ENCODE measurements around the gene LARGE1.
A peak's percentile ranks its signal among the peaks of the same experiment; 100 is the strongest.
"Not testable (repeated sequence)": the region's sequence is repeated elsewhere in the genome, so short reads cannot be mapped to it uniquely, and the experiment has no call there.

The LARGE1 gene

DNA sequence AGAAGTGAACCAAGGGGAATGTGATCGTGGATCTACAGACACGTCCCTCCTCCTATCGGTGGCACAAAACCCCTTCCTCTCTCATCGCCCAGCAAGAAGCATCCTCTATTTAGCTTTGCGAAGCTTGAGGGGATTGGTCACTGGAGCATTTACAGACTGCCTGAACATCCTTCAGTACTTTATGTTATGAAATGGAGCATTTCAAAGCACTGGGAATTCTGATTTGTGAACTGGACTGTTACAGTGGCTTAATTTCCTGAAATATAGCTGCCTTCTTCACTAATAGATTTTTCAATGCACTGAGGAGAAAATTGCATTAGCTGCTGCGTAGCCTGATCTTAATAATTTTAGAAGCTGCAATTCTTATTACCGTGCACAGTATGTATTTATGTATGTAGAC lies 344.5 kb downstream of the LARGE1 start:
- FAIRE-seq (peak; percentile 72), DNase-seq (ENCODE audit: insufficient read length, low spot score) (no peak)

DNA sequence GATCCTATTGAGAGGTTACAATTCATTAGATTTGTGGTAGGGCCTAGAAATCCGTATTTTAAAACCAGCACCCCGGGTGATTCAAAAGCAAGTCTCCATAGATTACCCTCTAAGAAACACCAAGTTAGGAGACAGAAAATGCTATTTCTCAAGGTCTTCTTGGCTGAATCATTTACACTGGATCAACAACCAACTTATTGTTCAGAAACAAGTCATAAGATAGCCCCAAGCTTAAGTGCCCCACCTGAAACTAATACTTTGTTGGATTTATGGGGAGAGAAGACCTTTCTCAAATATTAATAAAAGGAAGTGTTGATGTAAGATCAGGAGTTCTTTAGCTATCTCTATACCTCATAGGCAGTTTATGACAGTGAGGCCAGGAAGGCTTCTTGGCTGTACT lies 345.2 kb downstream of the LARGE1 start:
- FAIRE-seq: no peak
- no peak for DNase-seq (ENCODE audit: insufficient read length, low spot score)

- DNase-seq (ENCODE audit: insufficient read length, low spot score) (no peak), FAIRE-seq (peak; percentile 80)
These were observed 346.8 kb downstream of the LARGE1 start for GRCh38 chr22:33573479-33573878.

DNA sequence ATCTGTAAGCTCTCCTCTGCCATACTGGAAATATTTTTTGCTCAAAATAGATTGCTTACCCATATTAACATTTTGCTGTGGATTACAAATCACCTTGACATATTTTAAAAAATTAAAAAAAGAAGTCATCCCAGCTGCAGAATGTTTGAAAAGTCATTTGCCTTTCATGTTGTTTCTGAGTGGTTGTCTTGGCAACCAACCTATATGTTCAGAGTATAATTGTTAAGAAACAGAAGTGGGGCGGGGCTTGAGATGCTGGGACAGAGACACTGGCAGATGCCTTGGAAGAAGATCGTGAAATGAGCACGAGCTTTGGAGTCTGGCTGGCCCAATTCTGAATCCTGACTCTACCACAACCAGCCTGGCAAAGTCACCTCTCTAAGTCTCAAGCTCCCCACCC lies 348.2 kb downstream of the LARGE1 start:
- no peak for FAIRE-seq
- DNase-seq (ENCODE audit: insufficient read length, low spot score): no peak

DNA sequence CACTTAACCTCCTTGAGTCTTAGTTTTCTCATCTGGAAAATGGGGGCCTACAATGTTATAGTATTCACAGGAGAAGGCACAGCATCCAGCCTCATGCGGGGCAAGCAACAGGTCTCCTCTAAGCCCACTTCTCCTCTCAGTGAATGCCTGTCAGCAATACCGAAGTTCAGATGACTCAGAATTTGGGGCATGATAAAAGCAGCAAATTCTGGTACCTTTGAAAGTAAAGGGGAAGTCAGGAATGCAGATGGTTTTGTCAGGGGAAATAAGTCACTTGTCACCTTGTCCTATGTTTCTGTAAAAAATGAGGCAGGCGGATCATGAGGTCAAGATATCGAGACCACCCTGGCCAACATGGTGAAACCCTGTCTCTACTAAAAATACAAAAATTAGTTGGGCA lies 350.2 kb downstream of the LARGE1 start:
- FAIRE-seq (no peak), DNase-seq (ENCODE audit: insufficient read length, low spot score) (no peak)

GRCh38 chr22:33569559-33569958 lies 350.7 kb downstream of the LARGE1 start:
- no peak for DNase-seq (ENCODE audit: insufficient read length, low spot score)
- peak; percentile 80 for FAIRE-seq

DNA sequence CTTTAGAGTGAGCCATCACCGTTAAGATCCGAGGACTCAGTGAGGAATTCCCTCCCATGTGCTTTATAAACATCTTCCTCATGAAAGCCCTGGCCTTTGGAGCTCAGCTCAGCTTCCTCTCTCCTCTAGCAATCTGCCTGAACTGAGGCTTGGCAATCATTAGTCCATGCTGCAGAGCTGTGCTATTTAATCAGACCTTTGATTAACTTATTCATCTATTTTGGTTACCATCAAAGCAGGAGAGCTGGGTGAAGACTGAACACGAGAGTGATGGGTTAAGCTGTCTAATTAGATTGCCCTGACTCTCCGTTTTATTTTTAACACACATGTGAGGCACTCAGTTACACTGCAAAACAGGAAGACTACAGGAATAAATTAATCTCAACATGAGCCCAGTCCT lies 351.3 kb downstream of the LARGE1 start:
- FAIRE-seq (peak; percentile 51), DNase-seq (ENCODE audit: insufficient read length, low spot score) (no peak)

DNA sequence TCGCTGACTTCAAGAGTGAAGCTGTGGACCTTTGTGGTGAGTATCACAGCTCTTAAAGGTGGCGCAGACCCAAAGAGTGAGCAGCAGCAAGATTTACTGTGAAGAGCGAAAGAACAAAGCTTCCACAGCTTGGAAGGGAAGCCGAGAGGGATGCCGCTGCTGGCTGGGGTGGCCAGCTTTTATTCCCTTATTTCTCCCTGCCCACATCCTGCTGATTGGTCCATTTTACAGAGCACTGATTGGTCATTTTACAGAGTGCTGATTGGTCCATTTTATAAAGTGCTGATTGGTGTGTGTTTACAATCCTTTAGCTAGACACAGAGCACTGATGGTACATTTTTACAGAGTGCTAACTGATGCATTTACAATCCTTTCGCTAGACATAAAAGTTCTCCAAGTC lies 353.8 kb downstream of the LARGE1 start:
- DNase-seq (ENCODE audit: insufficient read length, low spot score): not testable (repeated sequence)
- peak; percentile 18 for FAIRE-seq

GRCh38 chr22:33565580-33565995 lies 354.7 kb downstream of the LARGE1 start:
- no peak for DNase-seq (ENCODE audit: insufficient read length, low spot score)

GRCh38 chr22:33564683-33565082 lies 355.6 kb downstream of the LARGE1 start:
- no peak for FAIRE-seq
- DNase-seq (ENCODE audit: insufficient read length, low spot score): no peak

More at GRCh38 chr22:33565580-33565995, 354.7 kb downstream of the LARGE1 start:
- FAIRE-seq: peak; percentile 18

DNA sequence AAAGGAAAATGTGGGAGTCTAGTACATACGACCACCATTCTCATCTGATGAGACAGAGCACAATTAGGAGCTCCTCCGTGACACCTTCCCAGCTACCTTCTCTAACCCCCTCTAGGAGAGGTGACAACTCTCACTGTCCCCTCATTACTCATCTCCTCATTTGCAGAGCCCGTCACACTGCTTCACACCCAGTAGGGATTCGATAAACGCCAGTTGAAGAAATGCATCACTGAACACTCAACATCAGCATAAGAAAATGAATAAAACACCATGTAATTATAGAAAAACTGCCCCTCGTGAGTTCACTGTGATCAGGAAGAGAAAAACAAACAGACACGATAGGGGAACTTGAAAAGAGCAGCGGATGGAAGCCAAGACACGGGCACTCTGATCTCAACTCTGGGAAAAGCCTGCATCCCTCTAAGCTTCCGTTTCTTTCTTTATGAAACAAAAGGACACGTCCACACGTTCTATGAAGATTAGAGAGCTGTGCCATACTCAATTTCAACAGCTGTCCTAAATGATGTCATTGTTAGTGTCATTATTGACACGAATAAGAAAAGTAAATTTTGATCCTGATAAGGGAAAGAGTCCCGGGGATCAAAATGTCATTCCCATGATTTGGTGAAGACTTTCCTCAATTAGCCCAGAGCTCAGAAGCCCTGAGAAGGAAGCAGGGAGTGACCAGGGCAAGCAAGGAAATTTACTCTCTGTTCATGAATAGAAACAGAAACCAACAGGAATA lies 356.9 kb downstream of the LARGE1 start:
- DNase-seq (ENCODE audit: insufficient read length, low spot score): no peak
- FAIRE-seq: peak; percentile 65

GRCh38 chr22:33562501-33562900 lies 357.8 kb downstream of the LARGE1 start:
- DNase-seq (ENCODE audit: insufficient read length, low spot score) (no peak), FAIRE-seq (peak; percentile 23)

- no peak for FAIRE-seq
- no peak for DNase-seq (ENCODE audit: insufficient read length, low spot score)
These were observed 359.0 kb downstream of the LARGE1 start for GRCh38 chr22:33561149-33561807.

DNA sequence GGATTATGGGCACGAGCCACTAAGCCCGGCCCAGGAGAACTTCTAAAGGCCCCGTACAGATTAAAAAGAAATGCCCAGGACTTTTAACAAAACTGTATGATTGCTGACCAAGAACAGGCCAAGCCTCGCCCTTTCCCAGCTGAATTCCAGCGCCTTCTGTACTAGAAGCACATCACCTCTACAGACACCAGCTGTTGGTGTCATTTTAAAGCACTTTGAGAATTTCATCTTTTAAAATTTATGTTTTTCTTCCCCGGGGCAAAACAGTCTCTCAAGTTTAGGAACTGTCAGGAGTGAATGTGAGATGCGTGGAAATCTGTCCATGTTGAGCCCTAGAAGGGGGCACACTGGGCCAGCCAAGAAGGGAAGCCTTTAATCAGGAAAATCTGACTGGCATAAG lies 362.4 kb downstream of the LARGE1 start:
- FAIRE-seq (no peak), DNase-seq (ENCODE audit: insufficient read length, low spot score) (no peak)

GRCh38 chr22:33555814-33556522 lies 364.3 kb downstream of the LARGE1 start:
- DNase-seq (ENCODE audit: insufficient read length, low spot score) (no peak), FAIRE-seq (no peak)

GRCh38 chr22:33553493-33553892 lies 366.8 kb downstream of the LARGE1 start:
- DNase-seq (ENCODE audit: insufficient read length, low spot score) (no peak), FAIRE-seq (no peak)

DNA sequence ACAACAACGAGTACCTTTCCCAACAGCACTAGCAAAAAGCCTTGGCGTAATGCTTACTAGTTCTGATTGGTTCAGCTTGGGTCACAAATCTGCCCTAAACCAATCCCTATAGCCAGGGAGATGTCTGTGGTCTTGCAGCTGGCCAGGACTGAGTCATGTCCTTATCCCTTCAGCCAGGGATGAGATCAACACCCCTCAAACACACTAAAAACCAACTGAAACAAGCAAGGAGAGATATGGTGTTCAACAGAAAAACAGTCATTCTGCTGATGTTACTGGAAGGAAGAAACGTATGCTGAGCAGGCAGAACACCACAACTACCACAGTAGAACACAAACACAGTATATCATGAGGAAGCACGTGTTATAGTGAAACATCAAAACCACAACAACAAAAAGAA lies 375.6 kb downstream of the LARGE1 start:
- no peak for FAIRE-seq
- DNase-seq (ENCODE audit: insufficient read length, low spot score): no peak

GRCh38 chr22:33542722-33543121 lies 377.6 kb downstream of the LARGE1 start:
- no peak for FAIRE-seq
- no peak for DNase-seq (ENCODE audit: insufficient read length, low spot score)

DNA sequence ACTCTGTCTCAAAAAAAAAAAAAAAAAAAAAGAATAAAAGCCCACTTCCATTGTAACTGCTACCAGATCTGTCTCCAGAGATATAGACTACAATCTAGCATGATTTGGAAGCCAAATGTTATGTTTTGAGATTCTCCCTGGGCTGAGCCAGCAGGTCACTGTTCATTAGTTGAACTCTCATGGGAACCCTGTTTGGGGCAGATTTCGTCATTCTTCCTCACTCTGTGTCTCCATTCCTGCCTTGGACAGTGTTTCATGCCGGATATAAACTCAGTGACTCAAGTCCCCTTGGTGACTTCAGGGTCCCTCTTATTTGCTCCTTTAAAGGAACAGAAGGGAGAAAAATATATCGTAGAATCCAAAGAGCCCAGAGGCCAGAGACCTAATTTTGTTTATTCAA lies 378.1 kb downstream of the LARGE1 start:
- FAIRE-seq (no peak), DNase-seq (ENCODE audit: insufficient read length, low spot score) (no peak)

GRCh38 chr22:33539902-33540751 lies 380.1 kb downstream of the LARGE1 start:
- DNase-seq (ENCODE audit: insufficient read length, low spot score) (no peak), FAIRE-seq (peak; percentile 49)

Data from GM19239 (cell line).